ENCODE data around the gene KLHDC7A.

The KLHDC7A gene

DNA sequence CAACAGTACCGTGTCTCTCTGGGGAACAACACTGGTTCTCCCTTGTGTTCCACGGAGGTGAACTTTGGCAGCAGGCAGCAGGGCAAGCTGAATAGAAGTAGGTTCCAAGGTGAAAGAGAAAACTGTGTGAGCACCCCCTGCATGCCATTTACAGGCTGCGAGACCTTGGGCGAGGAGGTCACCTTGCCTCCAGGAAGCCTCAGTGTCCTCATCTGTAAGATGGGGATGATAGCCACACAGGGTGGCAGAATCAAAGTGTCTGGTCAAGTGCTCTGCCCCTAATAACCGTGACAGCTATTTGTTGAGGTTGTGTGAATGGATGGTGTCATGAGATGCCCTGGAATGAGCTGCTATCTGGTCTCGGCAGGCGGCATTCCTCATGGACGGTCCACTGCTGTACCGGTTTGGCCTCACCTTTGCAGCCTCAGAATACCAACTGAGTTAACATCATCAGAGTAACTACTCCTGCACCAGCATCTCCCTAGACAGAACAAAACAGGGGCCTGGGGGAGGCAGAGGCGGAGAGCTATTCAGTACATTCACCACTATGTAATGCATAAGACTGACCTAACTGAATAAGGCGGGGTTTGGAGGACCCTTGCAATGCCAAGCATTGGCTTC lies 7.4 kb upstream of the KLHDC7A start:
- no peak for DNase-seq

DNA sequence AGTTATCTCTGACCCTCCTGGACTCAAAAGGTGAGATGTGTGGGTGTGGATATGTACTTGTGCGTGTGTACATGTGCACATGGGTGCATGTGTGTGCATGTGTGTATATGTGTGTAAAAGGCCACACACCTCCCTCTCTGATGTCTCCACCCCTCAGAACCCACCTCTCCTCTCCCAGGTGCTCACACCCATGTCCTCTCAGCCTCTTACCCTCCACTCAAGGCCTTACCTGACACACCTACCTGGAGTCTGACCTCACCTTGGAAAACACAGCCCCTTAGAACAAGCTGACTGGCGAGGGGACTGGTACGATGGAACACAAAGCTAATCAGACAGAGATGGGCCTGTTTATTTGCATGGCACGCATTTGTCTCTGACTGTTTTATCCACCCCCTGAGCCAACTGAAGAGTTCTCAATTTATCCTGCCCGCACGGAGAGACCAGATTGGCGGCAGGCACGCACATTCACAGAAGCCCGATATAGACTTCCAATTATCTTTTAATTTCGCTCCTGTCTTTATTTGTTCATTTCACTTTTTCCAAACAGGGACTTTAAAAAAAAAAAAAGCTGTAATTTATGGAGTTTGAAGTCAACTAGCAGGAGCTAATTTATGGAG lies 6.1 kb upstream of the KLHDC7A start:
- no peak for DNase-seq

- no peak for DNase-seq
These were observed 5.4 kb upstream of the KLHDC7A start for GRCh38 chr1:18475234-18475905.

GRCh38 chr1:18479454-18479853 lies 1.3 kb upstream of the KLHDC7A start:
- no peak for DNase-seq

DNA sequence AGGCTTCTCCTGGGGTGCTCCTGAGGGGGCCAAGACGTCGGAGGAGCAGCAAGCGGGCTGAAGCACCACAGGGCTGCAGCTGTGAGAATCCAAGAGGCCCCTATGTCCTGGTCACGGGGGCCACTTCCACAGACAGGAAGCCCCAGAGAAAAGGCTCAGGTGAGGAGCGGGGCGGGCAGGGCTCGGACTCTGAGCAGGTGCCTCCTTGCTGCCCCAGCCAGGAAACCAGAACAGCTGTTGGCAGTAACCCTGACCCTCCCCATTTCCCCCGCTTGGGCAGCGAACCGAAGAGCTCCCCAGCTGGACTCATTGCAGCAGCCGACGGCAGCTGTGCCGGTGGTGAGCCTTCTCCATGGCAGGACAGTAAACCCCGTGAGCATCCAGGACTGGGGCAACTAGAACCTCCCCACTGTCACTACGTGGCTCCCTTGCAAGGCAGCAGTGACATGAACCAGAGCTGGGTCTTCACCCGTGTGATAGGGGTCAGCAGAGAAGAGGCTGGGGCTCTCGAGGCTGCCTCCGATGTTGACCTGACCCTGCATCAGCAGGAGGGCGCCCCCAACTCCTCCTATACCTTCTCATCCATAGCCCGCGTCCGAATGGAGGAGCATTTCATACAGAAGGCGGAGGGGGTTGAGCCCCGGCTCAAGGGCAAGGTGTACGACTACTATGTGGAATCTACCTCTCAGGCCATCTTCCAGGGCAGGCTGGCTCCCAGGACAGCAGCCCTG lies 625 bp downstream of the KLHDC7A start:
- DNase-seq = no peak

- DNase-seq = no peak
These were observed 1.4 kb downstream of the KLHDC7A start for GRCh38 chr1:18481921-18482701.

GRCh38 chr1:18482721-18483425 lies 2.1 kb downstream of the KLHDC7A start:
- DNase-seq = no peak

DNA sequence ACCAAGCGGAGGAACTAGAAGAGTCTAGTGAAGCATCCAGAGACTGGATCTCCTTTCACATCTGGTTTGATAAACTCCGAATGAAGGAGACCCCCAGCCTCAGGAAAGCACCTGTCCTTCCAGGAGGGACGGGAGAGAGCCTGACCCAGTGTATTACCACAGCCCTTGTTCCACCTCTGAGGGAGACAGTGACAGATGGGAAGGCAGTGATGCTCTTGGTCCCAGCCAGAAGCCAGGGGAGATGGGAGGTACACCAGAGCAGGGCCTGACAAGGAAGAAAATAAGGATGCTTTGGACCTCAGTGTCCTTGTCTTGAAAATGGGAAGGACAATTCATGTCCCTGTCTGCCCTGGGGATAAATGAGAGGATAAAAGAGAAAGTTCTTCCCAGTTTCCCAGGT lies 3.5 kb downstream of the KLHDC7A start:
- DNase-seq = no peak

GRCh38 chr1:18484721-18485120 lies 4.0 kb downstream of the KLHDC7A start:
- DNase-seq = no peak

DNA sequence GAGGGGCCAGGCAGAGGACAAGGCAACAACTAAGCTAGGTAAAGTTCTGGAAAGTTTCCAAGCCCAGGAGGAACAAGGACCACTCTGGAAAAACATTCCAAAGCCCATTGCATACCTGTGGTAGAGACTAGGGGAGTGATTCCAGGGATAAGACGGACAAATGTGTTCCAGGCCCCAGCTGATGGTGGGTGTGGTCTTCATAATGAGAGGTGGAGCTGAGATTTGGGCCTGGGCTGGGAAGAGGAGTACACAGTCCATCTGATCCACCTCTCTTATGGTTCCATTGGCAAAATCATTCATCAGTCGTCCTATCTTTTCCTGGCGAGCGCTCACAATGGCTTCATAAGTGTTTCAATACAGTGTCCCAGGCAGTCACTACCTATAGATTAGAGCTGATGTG lies 4.5 kb downstream of the KLHDC7A start:
- DNase-seq = no peak

- DNase-seq = no peak
These were observed 5.5 kb downstream of the KLHDC7A start for GRCh38 chr1:18486195-18486594.

- no peak for DNase-seq
These were observed 8.8 kb downstream of the KLHDC7A start for GRCh38 chr1:18489417-18490143.

GRCh38 chr1:18491168-18491567 lies 10.4 kb downstream of the KLHDC7A start:
- DNase-seq = no peak

DNA sequence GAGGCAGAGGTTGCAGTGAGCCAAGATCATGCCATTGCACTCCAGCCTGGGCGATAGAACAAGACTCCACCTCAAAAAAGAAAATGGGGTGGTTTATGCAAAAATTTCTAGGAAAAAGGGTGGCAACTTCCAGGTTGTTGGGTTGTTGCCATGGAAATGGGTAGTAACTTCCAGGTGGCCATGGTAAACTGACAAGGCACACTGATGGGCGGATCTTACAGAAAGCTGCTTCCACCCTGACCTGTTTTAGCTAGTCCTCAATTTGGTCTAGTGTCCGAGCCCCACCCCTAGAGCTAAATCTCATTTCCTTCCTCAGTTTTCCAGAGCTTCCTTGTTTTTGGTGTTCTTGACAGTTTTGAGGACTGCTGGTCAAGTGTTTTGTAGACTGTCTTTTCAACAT lies 13.6 kb downstream of the KLHDC7A start:
- DNase-seq = no peak

DNA sequence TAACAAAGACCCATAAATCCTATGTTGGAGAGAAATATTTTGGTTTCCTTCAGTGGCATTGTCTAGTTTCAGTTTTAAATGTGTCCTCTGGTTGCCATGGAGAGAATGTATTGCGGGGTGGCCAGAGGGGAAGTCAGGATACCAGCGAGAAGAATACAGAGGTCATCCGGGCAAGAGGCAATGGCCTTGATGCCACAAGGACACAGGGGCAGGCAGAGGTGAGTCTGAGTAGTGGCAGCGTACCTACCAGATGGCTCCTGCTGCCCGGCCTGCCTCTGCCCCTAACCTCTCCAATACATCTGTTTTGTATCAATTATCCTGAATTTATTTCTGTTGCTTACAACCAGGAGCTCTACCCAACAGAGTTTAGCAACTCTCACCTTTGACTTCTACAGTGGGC lies 14.9 kb downstream of the KLHDC7A start:
- no peak for DNase-seq

DNA sequence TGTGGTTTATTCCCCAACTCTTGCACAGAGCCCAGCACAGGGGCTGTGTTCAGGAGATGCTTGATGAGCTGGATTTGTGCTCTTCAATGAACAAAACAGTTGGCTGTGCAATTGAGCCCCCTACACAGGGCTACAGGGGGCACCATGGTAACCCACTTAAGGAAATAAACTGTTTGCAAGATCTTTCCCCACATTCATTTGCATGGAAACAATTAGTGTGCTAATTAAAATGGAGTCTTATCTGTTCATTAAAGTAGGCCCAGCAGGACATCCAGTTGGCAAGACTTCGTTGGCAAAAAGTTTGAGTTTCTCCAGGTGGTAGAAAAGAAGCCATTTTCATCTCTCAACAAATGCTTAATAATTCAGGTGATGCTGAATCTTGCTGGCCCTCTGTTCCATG lies 15.3 kb downstream of the KLHDC7A start:
- no peak for DNase-seq

- no peak for DNase-seq
These were observed 15.9 kb downstream of the KLHDC7A start for GRCh38 chr1:18496497-18497235.

DNA sequence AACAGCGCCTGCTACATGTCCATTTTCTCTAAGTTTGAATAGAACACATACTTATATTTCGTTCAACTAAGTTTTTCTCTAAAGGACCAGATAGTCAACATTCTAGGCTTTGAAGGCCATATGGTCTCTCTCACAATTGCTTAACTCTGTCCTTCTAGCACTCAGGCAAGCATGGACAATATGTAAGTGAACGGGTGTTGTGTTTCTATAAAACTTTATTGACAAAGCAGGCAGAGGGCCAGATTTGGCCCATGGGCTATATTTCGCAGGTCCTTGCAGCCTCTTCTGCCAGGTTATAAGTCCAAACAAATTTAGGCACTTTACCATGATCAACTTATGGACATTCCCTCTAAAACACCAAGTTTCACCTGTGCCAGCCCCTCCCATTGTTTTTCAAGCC lies 21.1 kb downstream of the KLHDC7A start:
- DNase-seq = no peak

- DNase-seq = no peak
These were observed 23.9 kb downstream of the KLHDC7A start for GRCh38 chr1:18504609-18505008.

DNA sequence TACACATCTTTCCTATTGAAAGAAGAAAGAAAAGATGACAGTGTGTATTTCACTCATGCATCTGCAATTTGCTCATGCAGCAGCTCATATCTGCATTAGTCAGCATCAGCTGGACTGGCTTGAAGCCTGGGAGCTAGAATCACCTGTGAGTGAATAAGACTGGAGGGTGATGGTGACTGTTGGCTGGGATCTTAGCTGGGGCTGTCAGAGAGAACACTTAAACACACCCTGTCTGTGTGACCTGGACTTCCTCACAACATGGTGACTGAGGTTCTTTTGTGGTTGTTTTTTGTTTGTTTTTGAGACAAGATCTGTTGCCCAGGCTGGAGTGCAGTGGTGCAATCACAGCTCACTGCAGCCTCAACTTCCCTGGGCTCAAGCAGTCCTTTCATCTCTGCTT lies 24.9 kb downstream of the KLHDC7A start:
- DNase-seq = no peak

DNA sequence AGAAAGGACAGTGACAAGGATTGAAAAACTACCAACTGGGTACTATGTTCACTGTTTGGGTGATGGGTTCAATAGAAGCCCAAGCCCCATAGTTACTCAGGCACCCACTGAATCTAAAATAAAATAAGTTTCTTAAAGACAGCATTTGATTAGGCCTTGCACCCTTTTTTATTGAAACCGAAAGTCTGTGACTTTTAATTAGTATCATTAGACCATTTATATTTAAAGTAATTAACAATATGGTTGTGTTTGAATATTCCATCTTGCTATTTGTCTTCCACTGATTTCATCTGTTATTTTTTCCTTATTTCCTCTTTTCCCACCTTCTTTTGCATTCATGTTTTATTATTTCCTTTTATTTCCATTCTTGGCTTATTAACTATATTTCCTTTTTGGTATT lies 27.4 kb downstream of the KLHDC7A start:
- DNase-seq = no peak

Measured in NCI-H1694 treated with DMSO at 0.1 percent for 48 hours (cell line).